Measurements from ENCODE around the gene AHI1.
"Not testable (repeated sequence)": the region's sequence is repeated elsewhere in the genome, so short reads cannot be mapped to it uniquely, and the experiment has no call there.

Gene AHI1

GRCh38 chr6:135347887-135348286 is 149.7 kb downstream of the AHI1 start:
- H3K4me2 ChIP-seq (ENCODE audit: insufficient read depth, low read length, poor library complexity, severe bottlenecking), result no peak overlapping the region
- no peak overlapping the region for H3K4ac ChIP-seq (ENCODE audit: low read length)
- no peak overlapping the region for H2AK5ac ChIP-seq (ENCODE audit: low read depth, low read length)
- no peak overlapping the region for H3K18ac ChIP-seq (ENCODE audit: low read length)
- H3K14ac ChIP-seq (ENCODE audit: low read length), result no peak overlapping the region
- H2BK15ac ChIP-seq (ENCODE audit: low read length), result no peak overlapping the region
- H2BK120ac ChIP-seq (ENCODE audit: low read depth, low read length), result no peak overlapping the region
- H3K4me3 ChIP-seq (ENCODE audit: low read length in 2 of 2), result no peak overlapping the region
- H3K27me3 ChIP-seq (ENCODE audit: control insufficient read depth in 3 of 3, insufficient read depth in 3 of 3, low read depth in 1 of 3, low read length in 3 of 3), result no peaks in the 10 kb centered on the region
- H2BK12ac ChIP-seq (ENCODE audit: low read length), result no peak overlapping the region
- no peak overlapping the region for H4K8ac ChIP-seq (ENCODE audit: low read depth, low read length)
- no peaks in the 10 kb centered on the region for H3K9me3 ChIP-seq (replicated peaks in 1 of 2; ENCODE audit: control insufficient read depth in 2 of 2, insufficient read depth in 1 of 2, low read depth in 1 of 2, low read length in 2 of 2)
- H2BK5ac ChIP-seq (ENCODE audit: low read length), result no peak overlapping the region
- no peak overlapping the region for H3K23ac ChIP-seq (ENCODE audit: low read depth, low read length, poor library complexity)
- H3K79me1 ChIP-seq (ENCODE audit: low read depth, low read length), result no peaks in the 10 kb centered on the region
- no peak overlapping the region for H3K9ac ChIP-seq (ENCODE audit: low read depth, low read length, poor library complexity)
- H4K91ac ChIP-seq (ENCODE audit: low read depth, low read length, poor library complexity), result no peak overlapping the region
- H2AFZ ChIP-seq (ENCODE audit: low read length), result no peak overlapping the region
- peaks cover 0 to 1% of the 10 kb centered on the region in 2 donors for H3K36me3 ChIP-seq (replicated peaks in 1 of 2; ENCODE audit: control insufficient read depth in 2 of 2, insufficient read depth in 2 of 2, low read length in 2 of 2)
- no peaks in the 10 kb centered on the region for H3K4me1 ChIP-seq (ENCODE audit: control insufficient read depth in 2 of 2, insufficient read depth in 1 of 2, low read depth in 1 of 2, low read length in 2 of 2)
- H3K27ac ChIP-seq (replicated peaks; ENCODE audit: low read length), result no peak overlapping the region
- no CpG with 5 or more reads among the region's 4 CpGs for WGBS, 2 donors (ENCODE audit: extremely low coverage in 2 of 2, insufficient read length in 2 of 2, insufficient replicate concordance in 1 of 2)
- no peak for DNase-seq (ENCODE audit: low spot score)

- no peak overlapping the region for H3K18ac ChIP-seq (ENCODE audit: low read length)
- H2AK5ac ChIP-seq (ENCODE audit: low read depth, low read length), result no peak overlapping the region
- H3K27ac ChIP-seq (replicated peaks; ENCODE audit: low read length), result no peak overlapping the region
- H3K4me2 ChIP-seq (ENCODE audit: insufficient read depth, low read length, poor library complexity, severe bottlenecking), result no peak overlapping the region
- H3K4me3 ChIP-seq (ENCODE audit: low read length in 2 of 2), result no peak overlapping the region
- no peak overlapping the region for H2BK120ac ChIP-seq (ENCODE audit: low read depth, low read length)
- no peak overlapping the region for H4K91ac ChIP-seq (ENCODE audit: low read depth, low read length, poor library complexity)
- no peak overlapping the region for H3K9ac ChIP-seq (ENCODE audit: low read depth, low read length, poor library complexity)
- no CpG with 5 or more reads among the region's 1 CpG for WGBS, 2 donors (ENCODE audit: extremely low coverage in 2 of 2, insufficient read length in 2 of 2, insufficient replicate concordance in 1 of 2)
- no peaks in the 10 kb centered on the region for H3K4me1 ChIP-seq (ENCODE audit: control insufficient read depth in 2 of 2, insufficient read depth in 1 of 2, low read depth in 1 of 2, low read length in 2 of 2)
- H2BK15ac ChIP-seq (ENCODE audit: low read length), result no peak overlapping the region
- no peak for DNase-seq (ENCODE audit: low spot score)
- H4K8ac ChIP-seq (ENCODE audit: low read depth, low read length), result no peak overlapping the region
- H3K9me3 ChIP-seq (replicated peaks in 1 of 2; ENCODE audit: control insufficient read depth in 2 of 2, insufficient read depth in 1 of 2, low read depth in 1 of 2, low read length in 2 of 2), result no peaks in the 10 kb centered on the region
- H3K36me3 ChIP-seq (replicated peaks in 1 of 2; ENCODE audit: control insufficient read depth in 2 of 2, insufficient read depth in 2 of 2, low read length in 2 of 2), result peaks cover 0 to 1% of the 10 kb centered on the region in 2 donors
- no peaks in the 10 kb centered on the region for H3K79me1 ChIP-seq (ENCODE audit: low read depth, low read length)
- H3K14ac ChIP-seq (ENCODE audit: low read length), result no peak overlapping the region
- no peak overlapping the region for H2BK12ac ChIP-seq (ENCODE audit: low read length)
- no peak overlapping the region for H2AFZ ChIP-seq (ENCODE audit: low read length)
- H2BK5ac ChIP-seq (ENCODE audit: low read length), result no peak overlapping the region
- no peak overlapping the region for H3K23ac ChIP-seq (ENCODE audit: low read depth, low read length, poor library complexity)
- H3K4ac ChIP-seq (ENCODE audit: low read length), result no peak overlapping the region
- no peaks in the 10 kb centered on the region for H3K27me3 ChIP-seq (ENCODE audit: control insufficient read depth in 3 of 3, insufficient read depth in 3 of 3, low read depth in 1 of 3, low read length in 3 of 3)
Measured at GRCh38 chr6:135346747-135347146, 150.8 kb downstream of the AHI1 start.

- no peaks in the 10 kb centered on the region for H3K4me1 ChIP-seq (ENCODE audit: control insufficient read depth in 2 of 2, insufficient read depth in 1 of 2, low read depth in 1 of 2, low read length in 2 of 2)
- H2BK120ac ChIP-seq (ENCODE audit: low read depth, low read length), result no peak overlapping the region
- peaks cover 0 to 1% of the 10 kb centered on the region in 2 donors for H3K36me3 ChIP-seq (replicated peaks in 1 of 2; ENCODE audit: control insufficient read depth in 2 of 2, insufficient read depth in 2 of 2, low read length in 2 of 2)
- no peak overlapping the region for H3K4me3 ChIP-seq (ENCODE audit: low read length in 2 of 2)
- no peak for DNase-seq (ENCODE audit: low spot score)
- H3K18ac ChIP-seq (ENCODE audit: low read length), result no peak overlapping the region
- no peaks in the 10 kb centered on the region for H3K27me3 ChIP-seq (ENCODE audit: control insufficient read depth in 3 of 3, insufficient read depth in 3 of 3, low read depth in 1 of 3, low read length in 3 of 3)
- H4K8ac ChIP-seq (ENCODE audit: low read depth, low read length), result no peak overlapping the region
- no peak overlapping the region for H2AK5ac ChIP-seq (ENCODE audit: low read depth, low read length)
- no peak overlapping the region for H3K4me2 ChIP-seq (ENCODE audit: insufficient read depth, low read length, poor library complexity, severe bottlenecking)
- no peak overlapping the region for H2BK5ac ChIP-seq (ENCODE audit: low read length)
- H2BK12ac ChIP-seq (ENCODE audit: low read length), result no peak overlapping the region
- no peak overlapping the region for H2BK15ac ChIP-seq (ENCODE audit: low read length)
- no peak overlapping the region for H3K9ac ChIP-seq (ENCODE audit: low read depth, low read length, poor library complexity)
- no peak overlapping the region for H3K27ac ChIP-seq (replicated peaks; ENCODE audit: low read length)
- no peak overlapping the region for H3K4ac ChIP-seq (ENCODE audit: low read length)
- no peak overlapping the region for H4K91ac ChIP-seq (ENCODE audit: low read depth, low read length, poor library complexity)
- no peak overlapping the region for H2AFZ ChIP-seq (ENCODE audit: low read length)
- H3K9me3 ChIP-seq (replicated peaks in 1 of 2; ENCODE audit: control insufficient read depth in 2 of 2, insufficient read depth in 1 of 2, low read depth in 1 of 2, low read length in 2 of 2), result no peaks in the 10 kb centered on the region
- no peak overlapping the region for H3K23ac ChIP-seq (ENCODE audit: low read depth, low read length, poor library complexity)
- no peak overlapping the region for H3K14ac ChIP-seq (ENCODE audit: low read length)
- no peaks in the 10 kb centered on the region for H3K79me1 ChIP-seq (ENCODE audit: low read depth, low read length)
Measured at GRCh38 chr6:135344526-135344925, 153.0 kb downstream of the AHI1 start.

- H3K4me2 ChIP-seq (ENCODE audit: insufficient read depth, low read length, poor library complexity, severe bottlenecking); H3K79me1 ChIP-seq (ENCODE audit: low read depth, low read length); H3K18ac ChIP-seq (ENCODE audit: low read length); H2AFZ ChIP-seq (ENCODE audit: low read length); H2BK15ac ChIP-seq (ENCODE audit: low read length); H2BK120ac ChIP-seq (ENCODE audit: low read depth, low read length); H3K9ac ChIP-seq (ENCODE audit: low read depth, low read length, poor library complexity); DNase-seq (ENCODE audit: low spot score); H3K4ac ChIP-seq (ENCODE audit: low read length); H3K14ac ChIP-seq (ENCODE audit: low read length); H3K27ac ChIP-seq (replicated peaks; ENCODE audit: low read length); H3K36me3 ChIP-seq (replicated peaks in 1 of 2; ENCODE audit: control insufficient read depth in 2 of 2, insufficient read depth in 2 of 2, low read length in 2 of 2); H4K91ac ChIP-seq (ENCODE audit: low read depth, low read length, poor library complexity); H4K8ac ChIP-seq (ENCODE audit: low read depth, low read length); H3K23ac ChIP-seq (ENCODE audit: low read depth, low read length, poor library complexity); H3K4me1 ChIP-seq (ENCODE audit: control insufficient read depth in 2 of 2, insufficient read depth in 1 of 2, low read depth in 1 of 2, low read length in 2 of 2); H2BK12ac ChIP-seq (ENCODE audit: low read length); H3K27me3 ChIP-seq (ENCODE audit: control insufficient read depth in 3 of 3, insufficient read depth in 3 of 3, low read depth in 1 of 3, low read length in 3 of 3); H3K4me3 ChIP-seq (ENCODE audit: low read length in 2 of 2); H2AK5ac ChIP-seq (ENCODE audit: low read depth, low read length); H3K9me3 ChIP-seq (replicated peaks in 1 of 2; ENCODE audit: control insufficient read depth in 2 of 2, insufficient read depth in 1 of 2, low read depth in 1 of 2, low read length in 2 of 2); H2BK5ac ChIP-seq (ENCODE audit: low read length): not testable (repeated sequence)
- WGBS, 2 donors (ENCODE audit: extremely low coverage in 2 of 2, insufficient read length in 2 of 2, insufficient replicate concordance in 1 of 2), result no CpG with 5 or more reads among the region's 8 CpGs
Measured at GRCh38 chr6:135339920-135340319, 157.6 kb downstream of the AHI1 start.

Data from neuronal stem cell (in vitro differentiated cells).